GM18517 (cell line): ENCODE results near the gene EVC.

Experiments
- ATAC-seq: cut with Tn5 transposase; IDR thresholded peaks from one replicate; pipeline ENCODE4 v1.9.1; 2021; ENCODE audit warnings: mild to moderate bottlenecking, moderate library complexity; ENCODE audit not compliant: unreplicated experiment

The EVC gene

GRCh38 chr4:5753766-5754528 is 42.9 kb downstream of the EVC start:
- no peak for ATAC-seq

GRCh38 chr4:5754529-5754881 is 43.5 kb downstream of the EVC start:
- no peak for ATAC-seq

GRCh38 chr4:5755161-5755560 is 44.2 kb downstream of the EVC start:
- ATAC-seq, result no peak

- no peak for ATAC-seq
These were observed 44.7 kb downstream of the EVC start for GRCh38 chr4:5755679-5756078.

GRCh38 chr4:5756271-5756670 is 45.3 kb downstream of the EVC start:
- ATAC-seq, result no peak

- ATAC-seq, result no peak
These were observed 46.1 kb downstream of the EVC start for GRCh38 chr4:5757091-5757490.

DNA sequence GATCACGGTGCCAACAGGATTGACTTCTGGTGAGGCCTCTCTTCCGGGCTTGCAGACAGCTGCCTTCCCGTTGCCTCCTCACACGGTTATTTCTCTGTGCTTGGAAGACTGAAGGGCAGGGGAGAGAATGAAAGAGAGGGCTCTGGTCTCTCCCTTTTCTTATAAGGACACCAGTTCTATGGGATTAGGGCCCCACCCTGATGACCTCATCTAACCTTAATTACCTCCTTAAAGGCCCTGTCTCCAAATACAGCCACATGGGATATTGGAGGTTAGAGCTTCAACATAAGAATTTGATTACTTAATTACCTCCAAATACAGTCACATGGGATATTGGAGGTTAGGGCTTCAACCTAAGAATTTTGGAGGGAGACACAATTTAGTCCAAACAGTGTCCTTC is 46.5 kb downstream of the EVC start:
- no peak for ATAC-seq

GRCh38 chr4:5757954-5758353 is 47.0 kb downstream of the EVC start:
- no peak for ATAC-seq

GRCh38 chr4:5758741-5759140 is 47.7 kb downstream of the EVC start:
- ATAC-seq, result no peak

DNA sequence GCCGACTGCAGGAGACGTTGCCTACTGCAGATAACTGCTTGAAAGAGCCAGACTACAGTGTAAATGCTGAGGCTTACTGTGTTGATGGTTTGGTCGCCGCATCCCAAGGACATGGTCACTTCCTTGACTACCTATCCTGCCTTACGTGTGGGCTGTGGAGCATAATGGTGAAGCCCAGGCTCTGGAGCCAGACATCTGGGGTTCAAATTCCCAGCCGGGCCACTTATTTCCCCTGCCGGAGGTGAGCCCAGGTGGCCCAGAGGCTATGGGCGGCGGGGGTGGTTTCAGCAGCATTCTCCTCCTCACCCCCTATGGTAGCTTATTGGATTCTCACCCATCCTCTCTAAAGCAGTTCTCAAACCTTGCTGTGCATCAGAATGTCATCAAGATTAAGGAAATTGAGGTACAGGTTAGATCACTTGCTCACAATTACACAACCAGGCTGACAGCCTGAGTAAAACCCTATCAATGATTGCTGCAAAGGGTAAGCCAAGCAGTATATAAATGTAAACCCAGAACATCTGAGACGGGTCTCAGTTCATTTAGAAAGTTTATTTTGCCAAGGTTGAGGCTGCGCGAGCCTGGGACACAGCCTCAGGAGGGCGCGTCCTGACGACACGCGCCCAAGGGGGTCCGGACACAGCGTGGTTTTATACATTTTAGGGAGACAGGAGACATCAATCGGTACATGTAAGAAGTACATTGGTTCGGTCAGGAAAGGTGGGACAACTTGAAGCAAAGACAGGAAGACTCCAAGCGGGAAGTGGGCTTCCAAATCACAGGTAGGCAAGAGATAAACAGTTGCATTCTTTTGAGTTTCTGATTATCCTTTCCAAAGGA is 48.5 kb downstream of the EVC start:
- no peak for ATAC-seq

GRCh38 chr4:5760246-5760645 is 49.2 kb downstream of the EVC start:
- ATAC-seq, result no peak

DNA sequence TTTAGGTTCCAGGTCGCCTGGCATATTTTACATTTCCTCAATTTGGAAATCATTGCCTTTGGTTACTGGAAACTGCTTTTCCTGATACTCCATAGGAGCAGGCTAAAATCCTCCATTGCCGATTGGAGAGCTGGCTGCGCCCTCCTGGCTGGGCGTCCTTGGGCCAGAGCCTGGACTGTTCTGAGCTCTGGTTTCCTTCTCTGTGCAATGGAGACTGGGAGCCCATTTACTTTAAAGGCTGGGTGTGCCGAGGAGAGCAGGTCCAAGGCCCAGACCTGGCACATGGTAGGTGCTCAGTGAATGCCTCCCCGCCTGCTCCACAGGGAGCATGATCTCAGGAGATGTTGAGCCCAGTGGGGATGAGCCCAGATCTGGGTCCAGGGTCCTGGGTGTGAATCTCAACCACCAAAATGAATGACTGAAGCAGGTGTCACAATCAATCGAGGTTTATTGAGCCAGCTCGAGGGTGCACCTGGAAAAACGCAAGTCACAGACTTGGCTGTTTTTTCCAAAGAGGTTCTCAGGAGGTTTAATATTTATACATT is 50.0 kb downstream of the EVC start:
- ATAC-seq, result no peak

DNA sequence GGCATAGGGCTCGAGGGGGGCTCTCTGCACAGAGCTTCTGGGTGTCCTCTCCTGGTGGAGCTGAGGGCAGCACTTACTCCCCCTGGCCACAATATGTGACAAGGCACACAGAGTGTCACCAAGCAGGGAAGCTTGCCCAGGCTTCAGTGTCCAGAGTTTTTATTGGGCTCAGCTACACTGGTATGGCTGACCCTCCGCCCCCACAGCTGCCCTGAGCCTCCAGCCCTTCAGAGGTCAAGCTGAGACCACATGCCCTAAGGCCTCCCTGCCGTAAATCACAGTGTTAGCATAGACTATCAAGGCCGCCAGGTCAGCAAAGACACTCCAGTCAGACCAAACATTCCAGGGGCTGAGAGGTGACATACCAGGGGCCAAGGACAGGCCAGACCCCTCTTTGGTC is 59.0 kb downstream of the EVC start:
- ATAC-seq, result no peak

DNA sequence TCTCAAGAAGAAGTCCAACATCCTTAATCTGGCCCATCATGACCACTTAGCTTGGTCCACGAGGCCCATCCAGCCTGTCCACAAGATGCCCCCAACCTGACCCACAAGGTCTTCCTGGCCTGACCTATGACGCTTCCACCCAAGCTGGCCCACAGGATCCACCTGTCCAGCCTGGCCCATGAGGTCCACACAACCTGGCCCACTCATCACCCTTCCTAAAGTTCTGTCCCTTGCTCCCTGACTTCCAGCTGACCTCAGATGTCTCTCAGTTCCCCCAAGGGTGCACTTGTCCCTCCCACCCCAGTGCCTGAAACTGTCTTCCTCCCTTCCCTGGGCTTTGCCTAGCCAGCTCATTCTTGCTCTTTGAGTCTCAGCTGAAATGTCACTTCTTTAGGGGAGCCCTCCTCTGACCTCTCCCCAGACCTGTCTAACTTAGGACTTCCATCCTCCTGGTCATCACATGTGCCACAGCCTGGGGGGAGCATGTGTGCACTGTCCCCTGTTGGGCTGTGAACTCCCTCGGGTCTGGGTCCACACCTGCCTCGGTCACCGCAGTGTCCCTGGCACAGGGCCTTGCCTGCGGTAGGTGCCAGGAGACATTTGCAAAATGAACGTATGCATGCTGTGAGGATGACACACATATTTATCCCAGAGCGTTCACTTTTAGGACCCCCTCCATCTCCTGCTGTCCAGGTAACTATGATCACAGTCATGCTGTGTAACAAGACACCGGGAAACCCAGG is 61.7 kb downstream of the EVC start:
- no peak for ATAC-seq

- ATAC-seq, result no peak
These were observed 62.2 kb downstream of the EVC start for GRCh38 chr4:5773271-5773555.

GRCh38 chr4:5774416-5775036 is 63.5 kb downstream of the EVC start:
- ATAC-seq, result no peak

DNA sequence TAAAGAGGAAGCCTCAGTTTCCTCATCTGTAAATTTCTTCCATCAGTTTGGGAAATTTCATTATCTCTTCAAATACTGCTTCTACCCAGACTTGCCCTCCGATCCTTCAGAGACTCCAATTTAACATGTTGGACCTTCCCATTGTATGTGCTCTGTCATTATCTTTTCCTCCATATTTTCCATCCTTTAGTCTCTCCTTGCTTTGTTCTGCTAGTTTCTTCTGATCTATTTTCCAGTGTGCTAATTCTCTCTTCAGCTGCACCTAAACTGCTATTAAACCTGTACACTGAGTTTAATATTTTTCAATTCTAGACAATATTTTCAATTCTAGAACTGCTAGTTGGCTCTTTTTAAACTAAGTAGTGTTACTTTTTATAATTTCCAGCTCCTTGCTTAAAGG is 65.5 kb downstream of the EVC start:
- no peak for ATAC-seq

DNA sequence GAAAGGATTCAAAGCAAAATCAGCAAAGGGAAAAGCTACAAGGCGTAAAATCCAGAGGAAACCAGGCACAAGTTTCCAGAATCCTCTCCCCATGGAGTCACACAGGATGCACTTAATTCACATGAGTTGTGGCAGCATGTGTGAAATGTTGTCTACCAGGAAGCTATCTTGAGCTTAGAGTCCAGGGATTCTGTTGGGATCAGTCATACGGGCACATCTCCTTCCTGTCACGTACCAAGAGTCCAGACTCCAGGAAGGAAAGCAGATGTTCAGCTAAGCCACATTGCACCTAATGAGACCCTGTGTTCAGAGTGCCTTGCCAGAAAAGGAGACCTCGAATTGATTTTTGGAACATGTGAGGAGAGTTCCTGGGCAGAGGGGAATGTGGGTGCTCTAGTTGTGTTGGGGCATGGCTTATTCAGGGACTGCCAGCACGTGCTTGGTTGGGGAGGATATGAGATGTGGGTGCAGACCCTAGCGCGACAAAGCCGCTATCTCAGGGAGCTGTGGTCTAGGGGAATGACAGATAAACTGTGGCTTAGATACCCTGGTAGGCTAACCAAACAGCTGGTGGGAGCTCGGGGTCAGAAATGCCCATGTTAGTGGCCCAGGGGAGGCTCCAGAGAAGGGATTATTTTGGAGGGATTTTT is 70.0 kb downstream of the EVC start:
- ATAC-seq, result no peak

DNA sequence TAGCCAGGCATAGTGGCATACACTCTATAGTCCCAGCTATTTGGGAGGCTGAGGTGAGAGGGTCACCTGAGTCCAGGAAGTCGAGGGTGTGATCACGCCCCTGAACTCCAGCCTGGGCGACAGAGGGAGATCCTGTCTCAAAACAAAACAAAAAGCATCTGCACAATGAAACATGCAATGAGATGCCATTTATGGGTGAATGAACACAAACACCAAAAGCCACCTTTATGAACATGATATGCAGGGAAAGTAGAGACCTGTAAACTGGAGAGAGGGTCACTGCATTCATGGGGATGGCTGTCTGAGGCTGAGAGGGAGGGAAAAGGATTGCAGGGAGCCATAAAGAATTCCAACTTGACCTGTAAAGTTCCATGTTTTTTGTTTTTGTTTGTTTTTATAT is 70.7 kb downstream of the EVC start:
- ATAC-seq, result no peak

GRCh38 chr4:5782829-5783476 is 72.0 kb downstream of the EVC start:
- ATAC-seq, result no peak
